ENCODE measurements around the gene ST7.
"Not testable (repeated sequence)": the region's sequence is repeated elsewhere in the genome, so short reads cannot be mapped to it uniquely, and the experiment has no call there.

Gene ST7

DNA sequence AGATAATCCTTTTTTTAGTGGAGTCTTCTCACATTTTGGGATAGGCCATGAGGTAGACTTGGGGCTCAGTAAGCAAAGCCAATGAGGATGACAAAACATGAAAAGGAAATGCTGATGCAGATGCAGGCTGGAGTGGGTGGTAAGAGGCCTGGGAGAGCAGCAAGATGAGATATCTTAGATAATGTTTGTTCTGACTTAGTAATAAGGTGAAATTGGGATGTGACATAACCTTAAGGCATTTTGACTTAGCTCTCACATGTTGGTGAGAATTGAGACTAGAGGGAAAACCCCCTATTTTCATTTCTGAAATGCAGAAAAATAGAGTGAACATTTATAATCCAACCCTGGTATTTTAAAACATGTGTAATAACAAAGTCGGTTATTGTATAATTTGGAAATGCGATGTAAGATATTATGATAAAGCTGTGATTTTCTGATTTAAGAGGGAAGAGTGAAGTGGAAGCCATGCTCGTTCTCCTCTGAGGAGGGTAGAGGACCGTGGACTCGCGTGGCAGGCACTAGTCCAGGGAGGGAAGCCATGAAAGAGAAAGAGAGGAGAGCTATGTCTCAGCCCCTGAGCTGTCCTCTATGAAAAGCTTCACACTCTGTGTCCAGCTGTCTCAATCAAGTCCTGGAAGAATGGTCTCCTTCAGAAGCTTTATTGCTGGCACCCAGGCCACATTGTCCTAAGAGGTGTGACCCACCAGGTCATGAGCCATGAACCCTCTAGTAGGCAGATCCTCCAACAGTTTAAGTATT, 57.3 kb downstream of the ST7 start:
- DNase-seq (ENCODE audit: low spot score): no peak

DNA sequence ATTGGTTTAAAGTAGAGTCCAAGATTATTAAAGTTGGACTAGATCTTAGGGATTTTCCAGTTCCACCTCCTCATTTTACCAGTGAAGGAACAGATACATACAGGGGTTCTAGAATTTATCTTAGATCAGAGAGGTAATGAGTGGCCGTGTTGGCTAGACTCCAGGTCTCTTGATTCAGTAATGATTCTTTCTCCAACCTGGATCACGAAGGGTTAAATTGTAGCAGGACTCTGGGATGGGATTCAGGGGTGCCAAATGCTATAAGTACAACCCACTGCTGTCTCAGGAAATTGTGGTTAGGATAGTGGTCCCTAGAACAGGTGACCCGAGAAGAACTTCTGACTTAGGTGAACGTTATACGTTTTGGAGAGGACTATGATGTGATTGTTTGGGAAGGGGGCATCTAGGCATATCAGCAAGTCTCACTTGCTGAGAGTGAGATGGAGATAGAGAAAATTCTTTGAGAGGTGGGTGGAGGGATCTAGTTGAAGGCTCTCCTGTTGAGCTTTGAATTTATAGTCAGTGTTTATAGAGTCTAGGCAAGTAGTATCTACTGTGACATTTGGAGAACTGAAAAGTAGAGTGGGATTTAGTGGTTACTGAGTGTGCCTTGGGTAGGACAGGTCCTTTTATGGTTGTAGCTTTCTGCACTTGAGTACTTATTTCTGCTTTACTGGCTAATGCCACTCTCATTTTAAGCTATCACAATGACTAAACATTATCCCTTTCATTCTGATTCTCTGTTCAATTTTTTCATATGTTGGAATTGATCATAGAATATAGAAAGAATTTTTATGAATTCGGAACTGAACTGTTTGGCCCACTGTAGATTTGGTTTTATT, 58.3 kb downstream of the ST7 start:
- no peak for DNase-seq (ENCODE audit: low spot score)

GRCh38 chr7:117012284-117012683, 59.0 kb downstream of the ST7 start:
- DNase-seq (ENCODE audit: low spot score): no peak

DNA sequence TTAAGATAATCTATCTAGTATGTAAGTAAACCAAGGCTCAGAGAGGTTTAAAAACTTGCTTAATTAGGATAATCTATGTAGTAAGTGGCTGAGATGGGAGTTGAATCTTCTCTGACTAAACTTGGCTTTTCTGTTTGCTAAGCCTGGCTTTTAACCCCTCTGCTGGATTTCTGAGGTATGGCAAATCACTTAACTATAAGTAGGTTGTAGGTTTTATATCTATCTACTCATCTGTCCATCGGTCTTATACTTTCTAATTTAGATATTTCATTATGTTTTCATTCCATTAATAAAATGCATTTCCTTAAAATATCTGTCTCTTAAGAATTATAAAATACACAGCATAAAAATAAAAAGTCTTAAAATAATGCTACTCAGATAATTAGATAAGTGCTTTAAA, 59.4 kb downstream of the ST7 start:
- DNase-seq (ENCODE audit: low spot score): no peak

- no peak for DNase-seq (ENCODE audit: low spot score)
Observed at GRCh38 chr7:117014099-117014656, 60.9 kb downstream of the ST7 start.

DNA sequence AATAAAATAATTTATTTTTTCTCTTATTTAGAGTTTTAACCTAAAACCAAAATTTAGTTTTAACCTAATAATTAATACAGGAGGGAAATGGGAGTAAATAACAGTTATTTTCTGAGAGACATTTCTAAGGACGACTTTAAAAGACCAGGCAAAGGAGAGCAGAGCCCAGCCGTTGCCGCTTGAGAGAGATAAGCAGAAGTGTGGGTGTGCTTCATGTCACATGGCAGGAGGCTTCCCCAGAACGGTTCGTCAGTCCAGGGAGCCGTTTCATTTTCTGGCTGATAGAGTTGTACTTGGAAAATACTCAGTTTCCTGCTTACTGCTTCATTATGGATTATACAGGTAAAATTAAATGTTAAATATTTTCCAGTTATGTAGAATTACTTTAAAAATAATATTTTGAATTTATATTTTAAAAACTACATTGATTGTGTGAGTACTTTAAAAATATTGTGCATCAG, 61.4 kb downstream of the ST7 start:
- DNase-seq (ENCODE audit: low spot score): peak; percentile 71

- DNase-seq (ENCODE audit: low spot score): no peak
Observed at GRCh38 chr7:117015258-117016184, 62.2 kb downstream of the ST7 start.

- DNase-seq (ENCODE audit: low spot score): no peak
Observed at GRCh38 chr7:117017017-117017451, 63.7 kb downstream of the ST7 start.

DNA sequence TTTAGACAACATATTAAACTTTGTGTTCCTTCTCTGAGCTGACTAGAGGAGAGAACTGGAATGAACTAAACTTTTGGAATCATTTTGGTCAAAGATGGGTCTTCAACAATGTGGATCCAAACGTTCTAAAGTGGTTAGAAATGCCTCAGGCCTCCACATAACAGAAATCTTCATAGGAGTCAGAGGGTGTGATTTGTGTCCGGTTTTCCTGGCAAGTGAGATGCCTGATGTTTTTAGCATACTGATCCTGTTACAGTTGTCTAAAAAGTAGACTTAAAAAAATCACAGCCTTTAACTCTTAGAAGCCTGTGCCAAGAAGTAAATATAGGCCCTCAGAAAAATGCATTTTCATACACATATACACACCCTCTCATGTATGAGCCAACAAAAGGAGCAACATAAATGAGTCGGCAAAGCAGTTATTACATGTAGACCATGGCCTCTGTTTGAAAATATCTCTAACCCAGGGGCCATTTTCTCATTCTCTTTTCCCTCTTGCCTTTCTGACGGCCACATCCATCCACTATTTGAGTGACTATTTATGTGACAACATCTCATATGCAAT, 64.5 kb downstream of the ST7 start:
- no peak for DNase-seq (ENCODE audit: low spot score)

GRCh38 chr7:117018713-117019112, 65.4 kb downstream of the ST7 start:
- no peak for DNase-seq (ENCODE audit: low spot score)

- DNase-seq (ENCODE audit: low spot score): no peak
Observed at GRCh38 chr7:117019287-117019686, 66.0 kb downstream of the ST7 start.

GRCh38 chr7:117019786-117020590, 66.7 kb downstream of the ST7 start:
- peak; percentile 95 for DNase-seq (ENCODE audit: low spot score)

- peak; percentile 55 for DNase-seq (ENCODE audit: low spot score)
Observed at GRCh38 chr7:117020591-117020973, 67.3 kb downstream of the ST7 start.

GRCh38 chr7:117021366-117021765, 68.1 kb downstream of the ST7 start:
- DNase-seq (ENCODE audit: low spot score): no peak

DNA sequence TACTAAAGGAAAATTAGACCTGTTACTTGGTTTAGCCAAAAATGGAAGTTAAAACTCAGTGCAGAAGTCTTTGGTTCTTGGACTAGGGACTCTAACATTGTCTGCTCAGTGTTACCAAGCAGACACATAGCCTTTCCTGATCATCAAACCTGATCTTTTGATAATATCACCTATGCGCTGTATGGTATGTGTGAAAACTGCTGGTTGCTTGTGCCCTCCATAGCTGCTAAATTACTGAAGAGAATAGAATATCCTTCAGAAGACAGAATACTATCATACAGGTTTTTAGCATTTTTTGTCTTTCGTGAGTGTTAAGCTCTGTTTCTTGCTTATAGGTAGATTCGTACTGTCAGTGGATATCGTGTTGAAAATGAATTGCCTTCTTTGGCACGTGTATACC, 68.7 kb downstream of the ST7 start:
- peak; percentile 48 for DNase-seq (ENCODE audit: low spot score)

- no peak for DNase-seq (ENCODE audit: low spot score)
Observed at GRCh38 chr7:117023325-117023854, 70.1 kb downstream of the ST7 start.

DNA sequence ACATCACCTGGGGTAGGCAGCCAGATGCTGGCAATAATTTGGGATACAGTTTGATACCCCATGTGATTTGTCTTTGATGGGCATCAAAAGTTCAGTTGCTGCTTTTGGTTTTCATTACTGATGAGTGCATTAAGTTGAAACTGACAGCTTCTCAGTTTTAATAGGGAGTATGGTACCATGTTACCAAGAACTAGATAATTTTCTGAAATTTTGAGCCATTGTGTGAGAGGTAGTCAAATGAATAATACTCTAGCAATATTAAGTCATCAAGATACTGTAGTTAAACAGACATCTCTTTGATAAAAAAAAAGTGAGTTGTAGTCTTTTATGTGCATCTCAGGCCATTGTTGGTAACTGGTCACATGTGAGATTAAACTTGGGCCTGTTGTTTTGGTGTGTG, 71.5 kb downstream of the ST7 start:
- DNase-seq (ENCODE audit: low spot score): no peak

DNA sequence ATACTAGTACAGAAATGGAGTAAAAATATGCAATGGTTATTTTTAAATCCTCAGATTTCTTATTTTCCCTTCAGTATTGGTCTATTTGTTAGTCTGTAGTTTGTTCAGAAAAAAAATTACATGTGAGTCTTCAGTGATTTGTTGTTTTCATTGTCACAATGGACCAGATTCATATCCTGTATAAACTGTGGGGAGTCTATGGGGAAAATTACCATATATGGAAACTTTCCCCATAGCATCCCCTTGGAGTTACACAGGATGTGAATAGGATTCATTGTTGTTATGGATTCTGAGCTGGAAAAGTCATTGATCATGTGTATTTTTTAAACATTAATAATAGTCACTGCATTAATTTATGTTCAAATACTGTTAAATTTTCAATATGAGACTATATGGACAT, 72.6 kb downstream of the ST7 start:
- no peak for DNase-seq (ENCODE audit: low spot score)

DNA sequence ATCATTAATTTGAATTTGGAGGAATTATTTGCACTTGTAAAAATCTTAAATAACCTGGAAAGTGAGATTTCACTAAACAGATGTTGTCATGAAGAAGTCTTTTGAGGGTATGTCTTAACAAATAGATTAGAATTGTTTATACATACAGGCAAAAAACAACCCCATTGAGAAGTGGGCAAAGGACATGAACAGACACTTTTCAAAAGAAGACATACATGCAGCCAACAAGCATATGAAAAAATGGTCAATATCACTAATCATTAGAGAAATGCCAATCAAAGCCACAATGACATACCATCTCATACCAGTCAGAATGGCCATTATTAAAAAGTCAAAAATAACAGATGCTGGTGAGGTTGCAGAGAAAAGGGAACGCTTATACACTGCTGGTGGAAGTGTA, 77.0 kb downstream of the ST7 start:
- not testable (repeated sequence) for DNase-seq (ENCODE audit: low spot score)

GRCh38 chr7:117030793-117031192, 77.5 kb downstream of the ST7 start:
- not testable (repeated sequence) for DNase-seq (ENCODE audit: low spot score)
